Measurements from ENCODE around the gene SLC30A2.

The SLC30A2 gene

GRCh38 chr1:25997828-25998761 is 47.8 kb downstream of the SLC30A2 start, which contains the start of gene PAFAH2:
TSS of gene PAFAH2 (minus strand) at chr1:25998063. CDS start at chr1:25990816, 7,247 bp downstream.
- peak; percentile 99 for DNase-seq (ENCODE audit: low read depth in 2 of 2)

GRCh38 chr1:25996966-25997827 is 48.7 kb downstream of the SLC30A2 start:
- DNase-seq (ENCODE audit: low read depth in 2 of 2) = no peak

GRCh38 chr1:25994402-25995150 is 51.3 kb downstream of the SLC30A2 start:
- DNase-seq (ENCODE audit: low read depth in 2 of 2) = no peak

- DNase-seq (ENCODE audit: low read depth in 2 of 2) = no peak
Measured at GRCh38 chr1:25993197-25993951, 52.5 kb downstream of the SLC30A2 start.

- no peak for DNase-seq (ENCODE audit: low read depth in 2 of 2)
Measured at GRCh38 chr1:25992689-25993171, 53.2 kb downstream of the SLC30A2 start.

- DNase-seq (ENCODE audit: low read depth in 2 of 2) = peak in 1 of 2 experiments; percentile 30
Measured at GRCh38 chr1:25991937-25992688, 53.8 kb downstream of the SLC30A2 start.

- DNase-seq (ENCODE audit: low read depth in 2 of 2) = no peak
Measured at GRCh38 chr1:25990702-25991395, 55.1 kb downstream of the SLC30A2 start.

GRCh38 chr1:25990251-25990650 is 55.7 kb downstream of the SLC30A2 start:
- no peak for DNase-seq (ENCODE audit: low read depth in 2 of 2)

GRCh38 chr1:25989440-25990234 is 56.3 kb downstream of the SLC30A2 start:
- DNase-seq (ENCODE audit: low read depth in 2 of 2) = no peak

- DNase-seq (ENCODE audit: low read depth in 2 of 2) = no peak
Measured at GRCh38 chr1:25987951-25988350, 58.0 kb downstream of the SLC30A2 start.
